T-helper 1 cell treated with Interleukin-12 subunit alpha and Interleukin-12 subunit beta and Interleukin-4 antibody, amounts not matched to agents 30 μg/mL and 1 μg/mL, for 36 hours (primary cell): ENCODE measurements around the gene MAPK9.

Source experiments
- H3K27ac Mint-ChIP-seq: one replicate; pipeline ENCODE4 v1.8.0; 2021; ENCODE audit warnings: mild to moderate bottlenecking, mixed read lengths
- H3K27me3 Mint-ChIP-seq: one replicate; pipeline ENCODE4 v1.8.0; 2021; ENCODE audit warnings: low read depth, mixed read lengths
- H3K36me3 Mint-ChIP-seq: one replicate; pipeline ENCODE4 v1.8.0; 2021; ENCODE audit warnings: low read depth, mixed read lengths
- H3K4me1 Mint-ChIP-seq: one replicate; pipeline ENCODE4 v1.8.0; 2021; ENCODE audit warnings: low read depth, mixed read lengths
- H3K4me3 Mint-ChIP-seq: one replicate; pipeline ENCODE4 v1.8.0; 2021; ENCODE audit warnings: mild to moderate bottlenecking, moderate library complexity, mixed read lengths
- H3K9me3 Mint-ChIP-seq: one replicate; pipeline ENCODE4 v1.8.0; 2021; ENCODE audit warnings: mixed read lengths

Gene MAPK9

GRCh38 chr5:180330810-180331646 lies 39.1 kb upstream of the MAPK9 start:
- Mint-ChIP-seq H3K4me3 (no peak overlapping the region), H3K9me3 (no peaks in the 10 kb centered on the region), H3K27ac (no peak overlapping the region), H3K36me3 (no peaks in the 10 kb centered on the region), H3K4me1 (no peaks in the 10 kb centered on the region), H3K27me3 (peaks cover 15% of the 10 kb centered on the region)

GRCh38 chr5:180330270-180330648 lies 38.4 kb upstream of the MAPK9 start:
- Mint-ChIP-seq H3K9me3 (no peaks in the 10 kb centered on the region), H3K27ac (no peak overlapping the region), H3K4me3 (no peak overlapping the region), H3K4me1 (no peaks in the 10 kb centered on the region), H3K36me3 (no peaks in the 10 kb centered on the region), H3K27me3 (peaks cover 15% of the 10 kb centered on the region)

DNA sequence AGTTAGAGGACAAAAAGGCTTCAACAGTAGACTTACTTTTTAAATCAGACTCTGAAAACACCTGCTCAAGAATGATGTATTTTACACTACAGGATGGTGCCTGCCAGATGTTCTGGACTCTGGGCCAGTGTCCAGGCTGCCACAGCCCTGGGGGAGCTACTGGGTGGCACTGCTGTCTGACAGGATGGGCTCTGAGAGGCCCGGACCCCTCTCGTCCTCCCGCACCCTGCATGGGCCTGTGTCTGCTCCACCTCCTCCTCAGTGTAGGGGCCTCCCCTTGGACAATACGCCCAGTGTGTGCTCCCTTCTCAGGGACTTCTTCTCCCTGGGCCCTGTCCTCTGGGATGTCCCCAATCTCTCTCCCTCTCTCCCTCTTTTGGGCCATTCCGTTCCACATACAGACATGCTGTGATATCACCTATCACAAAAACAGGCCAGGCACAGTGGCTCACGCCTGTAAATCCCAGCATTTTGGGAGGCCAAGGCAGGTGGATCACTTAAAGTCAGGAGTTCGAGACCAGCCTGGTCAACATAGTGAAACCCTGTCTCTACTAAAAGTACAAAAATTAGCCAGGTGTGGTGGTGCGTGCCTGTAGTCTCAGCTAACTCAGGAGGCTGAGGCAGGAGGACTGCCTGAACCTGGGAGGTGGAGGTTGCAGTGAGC lies 37.9 kb upstream of the MAPK9 start:
- no peak overlapping the region for H3K27ac Mint-ChIP-seq
- H3K4me3 Mint-ChIP-seq: no peak overlapping the region

DNA sequence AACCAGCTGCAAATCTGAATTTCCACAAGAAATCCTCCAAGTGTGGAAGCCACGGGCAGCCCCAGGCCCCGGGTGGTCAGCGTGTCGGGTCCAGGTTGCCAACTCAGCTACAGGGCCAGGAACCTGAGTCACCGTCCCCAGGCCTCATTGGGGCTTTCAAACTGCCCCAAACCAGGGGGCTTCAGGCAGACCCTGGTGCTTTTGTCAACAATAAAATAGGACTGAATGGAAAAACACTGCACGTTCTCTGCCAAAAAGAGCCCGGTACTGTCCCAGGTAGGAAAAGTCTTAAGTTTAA lies 37.2 kb upstream of the MAPK9 start:
- no peaks in the 10 kb centered on the region for H3K4me1 Mint-ChIP-seq
- H3K27ac Mint-ChIP-seq: no peak overlapping the region
- no peaks in the 10 kb centered on the region for H3K9me3 Mint-ChIP-seq
- no peaks in the 10 kb centered on the region for H3K36me3 Mint-ChIP-seq
- peaks cover 15% of the 10 kb centered on the region for H3K27me3 Mint-ChIP-seq
- H3K4me3 Mint-ChIP-seq: no peak overlapping the region

More for the DNA sequence above, 37.9 kb upstream of the MAPK9 start:
- H3K36me3 Mint-ChIP-seq: no peaks in the 10 kb centered on the region
- peaks cover 15% of the 10 kb centered on the region for H3K27me3 Mint-ChIP-seq
- H3K4me1 Mint-ChIP-seq: no peaks in the 10 kb centered on the region
- no peaks in the 10 kb centered on the region for H3K9me3 Mint-ChIP-seq

- no peaks in the 10 kb centered on the region for H3K4me1 Mint-ChIP-seq
- H3K4me3 Mint-ChIP-seq: no peak overlapping the region
- H3K27ac Mint-ChIP-seq: no peak overlapping the region
- no peaks in the 10 kb centered on the region for H3K9me3 Mint-ChIP-seq
- H3K36me3 Mint-ChIP-seq: no peaks in the 10 kb centered on the region
- H3K27me3 Mint-ChIP-seq: peaks cover 15% of the 10 kb centered on the region
These were observed 36.6 kb upstream of the MAPK9 start for GRCh38 chr5:180328296-180329137.

- Mint-ChIP-seq H3K27me3 (peaks cover 15% of the 10 kb centered on the region), H3K36me3 (no peaks in the 10 kb centered on the region), H3K4me1 (no peaks in the 10 kb centered on the region), H3K9me3 (no peaks in the 10 kb centered on the region), H3K27ac (no peak overlapping the region), H3K4me3 (no peak overlapping the region)
These were observed 35.2 kb upstream of the MAPK9 start for GRCh38 chr5:180326989-180327565.

DNA sequence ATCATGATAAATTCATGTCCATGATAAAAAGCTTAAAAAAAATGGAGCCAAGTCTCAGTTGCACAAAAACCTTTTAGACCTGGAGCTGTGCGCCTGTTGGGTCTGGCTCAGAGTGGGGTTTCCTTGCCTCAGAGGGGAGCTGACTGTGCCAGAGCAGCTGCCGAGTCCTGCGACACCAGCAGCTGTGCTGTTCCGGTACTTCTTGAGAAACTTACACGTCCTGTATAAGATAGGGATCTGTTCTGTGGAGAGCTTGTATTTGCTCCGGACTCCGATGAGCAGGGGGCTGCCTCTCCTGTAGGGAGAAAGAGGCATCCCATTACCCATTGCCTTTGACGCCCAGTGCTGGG lies 32.7 kb upstream of the MAPK9 start:
- no peaks in the 10 kb centered on the region for H3K9me3 Mint-ChIP-seq

DNA sequence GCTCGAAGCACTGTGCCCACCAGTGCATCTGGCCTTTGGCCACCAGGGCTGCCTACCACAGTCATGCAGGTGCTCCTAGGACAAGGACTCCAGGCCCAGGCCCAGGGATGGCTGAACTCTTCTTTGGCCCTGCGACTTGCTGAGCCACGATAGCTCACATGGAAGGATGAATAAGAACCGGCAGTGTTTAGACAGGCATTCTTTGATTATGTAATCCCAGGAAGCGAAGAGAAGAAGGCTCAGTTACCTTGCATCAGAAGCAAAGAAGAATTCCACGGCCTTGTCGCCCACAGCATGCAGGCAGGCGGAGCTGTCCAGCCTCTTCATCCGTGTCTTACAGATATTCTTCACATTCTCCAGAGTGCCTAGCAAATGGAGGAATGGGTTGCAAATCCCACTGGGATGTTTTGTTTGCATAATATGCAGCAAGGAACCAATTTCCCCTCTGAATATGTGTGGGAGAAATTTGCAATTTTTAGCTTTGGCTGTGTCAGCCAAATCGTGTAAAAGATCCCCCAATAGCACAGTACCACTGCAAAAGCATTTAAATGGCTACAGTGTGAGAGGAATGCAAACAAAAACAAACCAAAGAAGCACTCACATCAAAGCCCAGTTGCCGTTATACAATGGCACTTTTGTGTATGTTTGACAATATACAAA lies 32.2 kb upstream of the MAPK9 start:
- Mint-ChIP-seq H3K27ac (no peak overlapping the region), H3K36me3 (no peaks in the 10 kb centered on the region), H3K4me3 (no peak overlapping the region), H3K9me3 (no peaks in the 10 kb centered on the region), H3K4me1 (no peaks in the 10 kb centered on the region), H3K27me3 (no peaks in the 10 kb centered on the region)

More for the DNA sequence above, 32.7 kb upstream of the MAPK9 start:
- Mint-ChIP-seq H3K36me3 (no peaks in the 10 kb centered on the region), H3K27ac (no peak overlapping the region), H3K27me3 (no peaks in the 10 kb centered on the region), H3K4me1 (no peaks in the 10 kb centered on the region), H3K4me3 (no peak overlapping the region)

DNA sequence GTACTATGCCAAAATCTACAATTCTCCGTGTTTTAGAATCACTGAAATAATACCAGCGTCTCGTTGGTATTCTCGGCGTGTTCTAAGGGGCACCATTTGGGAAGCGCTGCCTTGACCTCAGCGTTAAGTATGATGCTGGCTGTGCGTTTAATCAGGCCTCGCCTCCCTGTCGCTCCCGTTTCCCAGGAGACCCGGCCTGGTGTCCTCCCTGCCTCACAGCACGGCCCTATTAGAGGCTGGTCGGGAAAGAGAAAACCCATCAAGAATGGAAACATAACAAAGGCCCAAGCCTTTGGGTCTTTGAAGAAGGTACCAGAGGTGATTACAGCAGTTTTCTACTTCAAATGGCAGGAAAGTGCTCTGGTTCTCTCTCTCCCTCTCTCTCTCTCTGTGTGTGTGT lies 31.3 kb upstream of the MAPK9 start:
- Mint-ChIP-seq H3K4me3 (no peak overlapping the region), H3K36me3 (no peaks in the 10 kb centered on the region), H3K9me3 (no peaks in the 10 kb centered on the region), H3K27me3 (no peaks in the 10 kb centered on the region), H3K4me1 (no peaks in the 10 kb centered on the region), H3K27ac (no peak overlapping the region)

DNA sequence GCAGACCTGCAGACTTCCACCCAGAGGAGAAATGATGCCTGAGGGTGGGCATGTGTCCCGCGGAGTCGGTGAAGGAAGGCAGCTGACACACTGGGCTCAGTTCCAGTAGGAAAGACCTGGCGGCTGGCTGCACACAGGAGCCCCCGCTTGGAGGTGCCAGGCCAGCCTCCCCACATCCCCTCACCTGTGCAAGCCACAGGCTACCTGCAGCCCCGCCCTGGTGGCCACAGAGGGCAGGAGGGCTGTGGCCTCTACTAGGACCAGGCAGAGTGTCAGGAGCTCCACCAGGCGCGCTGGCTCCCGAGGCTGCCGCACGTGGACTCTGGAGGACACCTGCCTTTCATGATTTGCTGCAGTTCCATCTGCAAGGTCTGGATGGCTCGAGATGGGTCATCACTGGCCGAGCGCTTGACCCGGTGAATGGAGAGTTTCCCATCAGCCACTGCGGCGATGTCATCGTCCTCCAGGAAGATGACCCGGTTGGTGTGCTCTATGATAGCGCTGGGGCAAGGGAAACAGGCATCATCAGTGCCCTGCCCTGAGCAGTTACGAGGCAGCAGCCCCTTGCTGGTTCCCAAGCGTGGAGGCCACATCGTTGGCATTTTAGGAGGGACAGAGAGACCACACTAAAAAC lies 26.7 kb upstream of the MAPK9 start:
- Mint-ChIP-seq H3K36me3 (no peaks in the 10 kb centered on the region), H3K4me1 (no peaks in the 10 kb centered on the region), H3K27ac (no peak overlapping the region), H3K9me3 (no peaks in the 10 kb centered on the region), H3K27me3 (no peaks in the 10 kb centered on the region), H3K4me3 (no peak overlapping the region)

GRCh38 chr5:180316586-180316985 lies 24.7 kb upstream of the MAPK9 start:
- Mint-ChIP-seq H3K36me3 (no peaks in the 10 kb centered on the region), H3K4me1 (no peaks in the 10 kb centered on the region), H3K4me3 (no peak overlapping the region), H3K9me3 (no peaks in the 10 kb centered on the region), H3K27me3 (no peaks in the 10 kb centered on the region), H3K27ac (no peak overlapping the region)

- Mint-ChIP-seq H3K27me3 (no peaks in the 10 kb centered on the region), H3K9me3 (no peaks in the 10 kb centered on the region), H3K27ac (no peak overlapping the region), H3K4me1 (no peaks in the 10 kb centered on the region), H3K4me3 (no peak overlapping the region), H3K36me3 (no peaks in the 10 kb centered on the region)
These were observed 23.9 kb upstream of the MAPK9 start for GRCh38 chr5:180315762-180316212.

DNA sequence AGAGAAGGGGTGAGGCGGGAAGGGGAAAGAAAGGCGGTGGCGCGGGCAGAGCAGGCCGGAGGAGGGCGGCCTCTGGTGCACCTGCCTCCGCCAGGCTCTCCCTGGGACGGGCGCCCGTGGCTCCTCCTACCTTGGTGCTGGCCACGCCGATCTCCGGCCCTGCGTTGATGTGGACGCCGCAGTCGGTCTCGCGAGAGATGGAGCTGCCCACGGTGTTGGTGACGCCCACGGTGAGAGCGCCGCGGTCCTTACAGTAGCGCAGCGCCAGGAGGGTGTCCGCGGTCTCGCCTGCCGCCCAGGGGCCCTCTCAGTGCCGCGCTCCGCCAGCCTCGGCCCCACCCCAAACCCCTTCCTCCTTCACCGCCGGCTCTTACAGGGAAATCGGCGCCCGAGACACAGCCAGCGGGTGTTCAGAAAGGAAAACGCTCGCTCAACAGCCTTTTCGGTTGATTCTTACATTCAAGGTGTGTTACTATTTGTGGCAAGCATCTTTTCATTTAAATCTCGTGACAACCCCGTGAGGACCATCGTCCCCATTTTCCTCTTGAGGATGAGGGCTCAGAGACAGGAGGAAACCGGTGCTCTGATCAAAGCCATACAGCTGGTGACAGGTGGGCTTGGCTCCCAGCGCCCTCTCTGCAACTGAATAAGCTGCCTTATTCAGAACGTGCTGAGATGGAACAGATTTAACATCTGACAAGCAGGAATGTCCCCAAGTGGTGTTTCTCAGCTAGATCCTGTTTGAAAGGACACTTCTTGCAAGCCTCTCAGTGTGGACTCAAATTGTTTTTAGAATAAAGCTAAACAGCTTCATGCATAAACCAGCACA lies 22.0 kb upstream of the MAPK9 start:
- no peaks in the 10 kb centered on the region for H3K27me3 Mint-ChIP-seq
- no peaks in the 10 kb centered on the region for H3K9me3 Mint-ChIP-seq
- no peaks in the 10 kb centered on the region for H3K36me3 Mint-ChIP-seq
- no peak overlapping the region for H3K27ac Mint-ChIP-seq
- no peaks in the 10 kb centered on the region for H3K4me1 Mint-ChIP-seq
- no peak overlapping the region for H3K4me3 Mint-ChIP-seq
